Measurements from ENCODE around the gene FOXF1.

FOXF1 gene

GRCh38 chr16:86507173-86508027 is 2.9 kb upstream of the FOXF1 start:
- Histone ChIP-seq H3K27me3 (ENCODE audit: control insufficient read depth, insufficient read depth, low read length) (peaks cover 89% of the 10 kb centered on the region), H3K4me1 (ENCODE audit: control insufficient read depth, insufficient read depth, low read length) (peaks cover 2% of the 10 kb centered on the region), H3K36me3 (ENCODE audit: control insufficient read depth, insufficient read depth, low read length) (no peaks in the 10 kb centered on the region), H3K9ac (ENCODE audit: low read depth, low read length) (no peak overlapping the region), H3K9me3 (ENCODE audit: control insufficient read depth, insufficient read depth, low read length) (no peaks in the 10 kb centered on the region), H3K4me3 (ENCODE audit: low read depth, low read length) (peak overlapping the region; percentile 46)

- Histone ChIP-seq H3K4me3 (ENCODE audit: low read depth, low read length) (peak overlapping the region; percentile 46), H3K4me1 (ENCODE audit: control insufficient read depth, insufficient read depth, low read length) (peaks cover 2% of the 10 kb centered on the region), H3K36me3 (ENCODE audit: control insufficient read depth, insufficient read depth, low read length) (no peaks in the 10 kb centered on the region), H3K9me3 (ENCODE audit: control insufficient read depth, insufficient read depth, low read length) (no peaks in the 10 kb centered on the region), H3K9ac (ENCODE audit: low read depth, low read length) (no peak overlapping the region), H3K27me3 (ENCODE audit: control insufficient read depth, insufficient read depth, low read length) (peaks cover 89% of the 10 kb centered on the region)
Observed at GRCh38 chr16:86508028-86508946, 2.0 kb upstream of the FOXF1 start.

GRCh38 chr16:86508947-86509758 is 1.2 kb upstream of the FOXF1 start:
- H3K4me3 ChIP-seq (ENCODE audit: low read depth, low read length): peak overlapping the region; percentile 46
- no peaks in the 10 kb centered on the region for H3K36me3 ChIP-seq (ENCODE audit: control insufficient read depth, insufficient read depth, low read length)
- peaks cover 2% of the 10 kb centered on the region for H3K4me1 ChIP-seq (ENCODE audit: control insufficient read depth, insufficient read depth, low read length)
- H3K9ac ChIP-seq (ENCODE audit: low read depth, low read length): no peak overlapping the region
- peaks cover 89% of the 10 kb centered on the region for H3K27me3 ChIP-seq (ENCODE audit: control insufficient read depth, insufficient read depth, low read length)
- H3K9me3 ChIP-seq (ENCODE audit: control insufficient read depth, insufficient read depth, low read length): no peaks in the 10 kb centered on the region

GRCh38 chr16:86509759-86510464 is 415 bp upstream of the FOXF1 start:
- Histone ChIP-seq H3K36me3 (ENCODE audit: control insufficient read depth, insufficient read depth, low read length) (no peaks in the 10 kb centered on the region), H3K9ac (ENCODE audit: low read depth, low read length) (no peak overlapping the region), H3K4me1 (ENCODE audit: control insufficient read depth, insufficient read depth, low read length) (peaks cover 2% of the 10 kb centered on the region), H3K4me3 (ENCODE audit: low read depth, low read length) (peak overlapping the region; percentile 46), H3K27me3 (ENCODE audit: control insufficient read depth, insufficient read depth, low read length) (peaks cover 89% of the 10 kb centered on the region), H3K9me3 (ENCODE audit: control insufficient read depth, insufficient read depth, low read length) (no peaks in the 10 kb centered on the region)

GRCh38 chr16:86511317-86512161 is 1.2 kb downstream of the FOXF1 start:
- H3K36me3 ChIP-seq (ENCODE audit: control insufficient read depth, insufficient read depth, low read length): no peaks in the 10 kb centered on the region
- H3K27me3 ChIP-seq (ENCODE audit: control insufficient read depth, insufficient read depth, low read length): peaks cover 92% of the 10 kb centered on the region
- no peak overlapping the region for H3K9ac ChIP-seq (ENCODE audit: low read depth, low read length)
- H3K4me1 ChIP-seq (ENCODE audit: control insufficient read depth, insufficient read depth, low read length): peaks cover 2% of the 10 kb centered on the region
- no peaks in the 10 kb centered on the region for H3K9me3 ChIP-seq (ENCODE audit: control insufficient read depth, insufficient read depth, low read length)
- H3K4me3 ChIP-seq (ENCODE audit: low read depth, low read length): peak overlapping the region; percentile 26

- H3K27me3 ChIP-seq (ENCODE audit: control insufficient read depth, insufficient read depth, low read length): peaks cover 92% of the 10 kb centered on the region
Observed at GRCh38 chr16:86512301-86512859, 2.1 kb downstream of the FOXF1 start.

GRCh38 chr16:86512860-86513470 is 2.6 kb downstream of the FOXF1 start:
- no peaks in the 10 kb centered on the region for H3K9me3 ChIP-seq (ENCODE audit: control insufficient read depth, insufficient read depth, low read length)
- no peak overlapping the region for H3K9ac ChIP-seq (ENCODE audit: low read depth, low read length)

More at GRCh38 chr16:86512301-86512859, 2.1 kb downstream of the FOXF1 start:
- Histone ChIP-seq H3K4me3 (ENCODE audit: low read depth, low read length) (peak overlapping the region; percentile 4), H3K9ac (ENCODE audit: low read depth, low read length) (no peak overlapping the region), H3K9me3 (ENCODE audit: control insufficient read depth, insufficient read depth, low read length) (no peaks in the 10 kb centered on the region), H3K4me1 (ENCODE audit: control insufficient read depth, insufficient read depth, low read length) (peaks cover 2% of the 10 kb centered on the region), H3K36me3 (ENCODE audit: control insufficient read depth, insufficient read depth, low read length) (no peaks in the 10 kb centered on the region)

GRCh38 chr16:86513471-86514277 is 3.3 kb downstream of the FOXF1 start:
- peaks cover 2% of the 10 kb centered on the region for H3K4me1 ChIP-seq (ENCODE audit: control insufficient read depth, insufficient read depth, low read length)
- peaks cover 92% of the 10 kb centered on the region for H3K27me3 ChIP-seq (ENCODE audit: control insufficient read depth, insufficient read depth, low read length)
- peak overlapping the region; percentile 30 for H3K4me3 ChIP-seq (ENCODE audit: low read depth, low read length)

More at GRCh38 chr16:86512860-86513470, 2.6 kb downstream of the FOXF1 start:
- Histone ChIP-seq H3K27me3 (ENCODE audit: control insufficient read depth, insufficient read depth, low read length) (peaks cover 92% of the 10 kb centered on the region), H3K36me3 (ENCODE audit: control insufficient read depth, insufficient read depth, low read length) (no peaks in the 10 kb centered on the region), H3K4me3 (ENCODE audit: low read depth, low read length) (peak overlapping the region; percentile 30), H3K4me1 (ENCODE audit: control insufficient read depth, insufficient read depth, low read length) (peaks cover 2% of the 10 kb centered on the region)

More at GRCh38 chr16:86513471-86514277, 3.3 kb downstream of the FOXF1 start:
- H3K9me3 ChIP-seq (ENCODE audit: control insufficient read depth, insufficient read depth, low read length): no peaks in the 10 kb centered on the region
- no peaks in the 10 kb centered on the region for H3K36me3 ChIP-seq (ENCODE audit: control insufficient read depth, insufficient read depth, low read length)
- H3K9ac ChIP-seq (ENCODE audit: low read depth, low read length): no peak overlapping the region
